ENCODE measurements around the gene ACIN1. TPM values are rescaled to one million over a fixed set of nuclear protein-coding genes. Genes with fewer than 3 reads are reported as not detected.

Gene ACIN1
- total RNA-seq, 2 donors from 2014 or later: 314 to 367 TPM

- H3K27me3 ChIP-seq (ENCODE audit: control insufficient read depth, insufficient read depth, low read length, poor library complexity, severe bottlenecking): no peaks in the 10 kb centered on the region
- H3K4me1 Mint-ChIP-seq: peaks cover 51% of the 10 kb centered on the region
- H3K9me3 ChIP-seq (ENCODE audit: control insufficient read depth, low read length): no peaks in the 10 kb centered on the region
- no peak overlapping the region for H3K27ac Mint-ChIP-seq
- peaks cover 29% of the 10 kb centered on the region for H3K36me3 ChIP-seq (ENCODE audit: control insufficient read depth, insufficient read depth, low read length)
- no peaks in the 10 kb centered on the region for H3K27me3 Mint-ChIP-seq (ENCODE audit: insufficient read depth)
- no peak overlapping the region for H3K4me3 Mint-ChIP-seq
- no peak overlapping the region for H3K4me3 ChIP-seq (ENCODE audit: low read length)
- no peak overlapping the region for H3K9ac ChIP-seq (ENCODE audit: extremely low read depth, low read length, poor library complexity, severe bottlenecking)
- H3K9me3 Mint-ChIP-seq: no peaks in the 10 kb centered on the region
- H3K4me1 ChIP-seq (ENCODE audit: control insufficient read depth, insufficient read depth, low read length): peaks cover 10% of the 10 kb centered on the region
- DNase-seq: no peak
- H3K27ac ChIP-seq (ENCODE audit: low read depth, low read length): no peak overlapping the region
- 70 to 96% methylated on average over 4 to 10 of the region's 10 CpGs for WGBS, 2 experiments (ENCODE audit: insufficient coverage in 1 of 2, insufficient read length in 1 of 2)
- H3K36me3 Mint-ChIP-seq (ENCODE audit: low read depth): peaks cover 27% of the 10 kb centered on the region
- peak; percentile 54 for TF ChIP-seq CTCF (conservative IDR thresholded peaks at IDR 0.05)
These were observed 4.4 kb upstream of the ACIN1 start for GRCh38 chr14:23099212-23099861.

DNA sequence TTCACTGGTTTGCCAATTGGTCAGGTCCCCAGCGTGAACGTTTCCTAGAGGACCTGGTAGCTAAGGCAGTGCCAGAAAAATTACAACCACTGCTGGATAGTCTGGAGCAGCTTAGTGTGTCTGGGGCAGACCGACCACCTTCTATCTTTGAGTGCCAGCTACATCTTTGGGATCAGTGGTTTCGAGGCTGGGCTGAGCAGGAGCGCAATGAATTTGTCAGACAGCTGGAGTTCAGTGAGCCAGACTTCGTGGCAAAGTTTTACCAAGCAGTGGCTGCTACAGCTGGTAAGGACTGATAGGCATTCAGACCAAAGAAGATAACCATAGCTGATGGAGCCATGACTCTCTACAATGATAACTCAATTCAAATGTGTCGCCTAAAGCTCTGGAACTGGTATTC is 2.9 kb upstream of the ACIN1 start:
- H3K27me3 Mint-ChIP-seq (ENCODE audit: insufficient read depth): no peaks in the 10 kb centered on the region
- H3K9me3 Mint-ChIP-seq: no peaks in the 10 kb centered on the region
- Histone ChIP-seq H3K27ac (ENCODE audit: low read depth, low read length) (no peak overlapping the region), H3K27me3 (ENCODE audit: control insufficient read depth, insufficient read depth, low read length, poor library complexity, severe bottlenecking) (no peaks in the 10 kb centered on the region), H3K9me3 (ENCODE audit: control insufficient read depth, low read length) (no peaks in the 10 kb centered on the region), H3K36me3 (ENCODE audit: control insufficient read depth, insufficient read depth, low read length) (peaks cover 37% of the 10 kb centered on the region), H3K9ac (ENCODE audit: extremely low read depth, low read length, poor library complexity, severe bottlenecking) (no peak overlapping the region), H3K4me3 (ENCODE audit: low read length) (no peak overlapping the region), H3K4me1 (ENCODE audit: control insufficient read depth, insufficient read depth, low read length) (peaks cover 10% of the 10 kb centered on the region)
- no peak overlapping the region for H3K4me3 Mint-ChIP-seq
- WGBS, 2 experiments (ENCODE audit: insufficient coverage in 1 of 2, insufficient read length in 1 of 2): 92 to 94% methylated on average over 7 of the region's 7 CpGs
- peaks cover 32% of the 10 kb centered on the region for H3K36me3 Mint-ChIP-seq (ENCODE audit: low read depth)
- DNase-seq: no peak
- H3K27ac Mint-ChIP-seq: no peak overlapping the region
- TF ChIP-seq CTCF (conservative IDR thresholded peaks at IDR 0.05): no peak
- peaks cover 50% of the 10 kb centered on the region for H3K4me1 Mint-ChIP-seq

DNA sequence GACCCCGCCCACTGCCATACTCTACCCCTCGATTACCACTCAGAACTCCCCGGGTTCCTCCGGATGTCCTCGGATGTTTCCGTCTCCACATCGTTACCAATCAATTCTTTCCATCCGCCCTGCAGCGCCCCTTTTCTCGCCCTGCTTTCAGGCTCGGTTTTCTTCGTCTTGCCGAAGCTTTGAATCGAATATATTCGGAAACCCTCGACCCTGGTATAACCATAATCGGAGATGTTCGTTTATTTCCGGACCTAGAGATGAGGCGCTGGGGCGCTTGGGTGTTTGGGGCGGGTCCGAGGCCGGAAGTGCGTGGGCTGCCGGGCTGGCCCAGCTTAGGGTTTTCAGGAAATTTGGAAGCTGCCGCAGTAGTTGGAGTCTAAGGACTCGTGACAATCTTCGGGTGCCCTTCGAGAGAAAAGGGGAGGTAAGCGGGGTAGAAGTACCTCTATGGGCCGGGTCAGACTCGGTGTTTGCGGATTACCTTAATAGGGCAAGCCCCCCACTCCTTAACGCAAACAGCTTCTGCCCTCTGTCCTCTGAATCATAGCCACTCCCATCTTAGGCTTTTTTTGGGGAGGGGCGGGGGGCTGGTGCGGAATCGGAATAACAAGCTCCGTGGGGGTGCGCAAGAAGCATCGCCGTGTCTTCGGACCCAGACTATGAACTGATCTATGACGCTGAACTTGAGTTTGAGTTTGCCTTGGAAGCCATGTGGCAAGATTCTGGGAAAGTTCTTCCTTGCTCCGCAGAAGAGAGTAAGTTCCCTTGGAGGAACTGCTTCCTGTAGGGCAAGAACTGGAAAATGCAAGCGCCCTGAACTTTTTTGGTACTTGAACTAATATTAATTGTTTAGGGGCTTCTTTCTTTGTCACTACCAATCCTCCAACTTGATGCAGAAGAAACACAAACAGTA is 516 bp upstream of the ACIN1 start, which contains the start of gene C14orf119:
TSS of gene C14orf119 (plus strand) at position 310 of the 913 bp plus-strand sequence. CDS start 2,154 bp downstream, outside the sequence.
- peaks cover 48% of the 10 kb centered on the region for H3K36me3 Mint-ChIP-seq (ENCODE audit: low read depth)
- Histone ChIP-seq H3K9me3 (ENCODE audit: control insufficient read depth, low read length) (no peaks in the 10 kb centered on the region), H3K27ac (ENCODE audit: low read depth, low read length) (peak within 1 kb of the TSS; percentile 80), H3K4me1 (ENCODE audit: control insufficient read depth, insufficient read depth, low read length) (peaks cover 3% of the 10 kb centered on the region), H3K9ac (ENCODE audit: extremely low read depth, low read length, poor library complexity, severe bottlenecking) (peak within 1 kb of the TSS; percentile 93), H3K36me3 (ENCODE audit: control insufficient read depth, insufficient read depth, low read length) (peaks cover 61% of the 10 kb centered on the region), H3K4me3 (ENCODE audit: low read length) (peak within 1 kb of the TSS; percentile 94), H3K27me3 (ENCODE audit: control insufficient read depth, insufficient read depth, low read length, poor library complexity, severe bottlenecking) (no peaks in the 10 kb centered on the region)
- H3K4me3 Mint-ChIP-seq: no peak within 1 kb of the TSS
- peak; percentile 100 for DNase-seq
- H3K9me3 Mint-ChIP-seq: no peaks in the 10 kb centered on the region
- no peak for TF ChIP-seq CTCF (conservative IDR thresholded peaks at IDR 0.05)
- peaks cover 36% of the 10 kb centered on the region for H3K4me1 Mint-ChIP-seq
- H3K27ac Mint-ChIP-seq: no peak within 1 kb of the TSS
- WGBS, 2 experiments (ENCODE audit: insufficient coverage in 1 of 2, insufficient read length in 1 of 2): 0% methylated on average over 25 to 46 of the region's 46 CpGs
- no peaks in the 10 kb centered on the region for H3K27me3 Mint-ChIP-seq (ENCODE audit: insufficient read depth)

Data from endodermal cell (in vitro differentiated cells).